H1 (cell line): Measurements from ENCODE around the gene ST6GALNAC5. TPM values are rescaled to one million over a fixed set of nuclear protein-coding genes. Genes with fewer than 3 reads are reported as not detected.

Experiments used
- CTCF ChIA-PET: fragments of 300-600 bp; sonication (Branson Sonifier 250); formaldehyde crosslinking; loops from one replicate; lab custom pipeline; 2021; ENCODE audit not compliant: partially characterized antibody; lab: Charles Lee
- POLR2A ChIA-PET: fragments of 300-600 bp; sonication (Branson Sonifier 250); formaldehyde crosslinking; loops from one replicate; lab custom pipeline; 2021; ENCODE audit warnings: inconsistent platforms; ENCODE audit not compliant: partially characterized antibody; lab: Charles Lee
- DNase-seq, 2 experiments: peaks; one replicate each; pipeline versions ENCODE4 v3.0.0 to v3.0.0-alpha.2; 2010 to 2022; ENCODE audit warnings: low spot score in 2 of 2, low read depth in 1 of 2, mixed read lengths in 1 of 2
- FAIRE-seq: peaks from 2 replicates; lab custom pipeline; 2011; peaks lifted over from hg19 to GRCh38; lab: Jason Lieb, UNC
- H2AFZ ChIP-seq: 2 replicates; pipeline ENCODE4 v1.8.1; 2012; ENCODE audit warnings: low read length, inconsistent platforms
- H2AK5ac ChIP-seq: 2 replicates; pipeline ENCODE4 v1.6.1; 2013; ENCODE audit warnings: low read depth, low read length
- H2BK120ac ChIP-seq: replicated peaks from 2 replicates; pipeline ENCODE3; 2013; ENCODE audit warnings: low read depth, low read length, inconsistent platforms
- H2BK12ac ChIP-seq: 2 replicates; pipeline ENCODE4 v1.6.1; 2013; ENCODE audit warnings: low read depth, low read length
- H2BK15ac ChIP-seq: 2 replicates; pipeline ENCODE4 v1.6.1; 2013; ENCODE audit warnings: low read length
- H2BK20ac ChIP-seq: 2 replicates; pipeline ENCODE4 v1.6.1; 2013; ENCODE audit warnings: low read length
- H2BK5ac ChIP-seq: 2 replicates; pipeline ENCODE4 v1.6.1; 2013; ENCODE audit warnings: low read depth, low read length
- H3K14ac ChIP-seq: 2 replicates; pipeline ENCODE4 v1.6.1; 2013; ENCODE audit warnings: inconsistent platforms; ENCODE audit not compliant: insufficient read length
- H3K18ac ChIP-seq: 2 replicates; pipeline ENCODE4 v1.6.1; 2013; ENCODE audit warnings: low read length; ENCODE audit errors: extremely low read depth
- H3K23ac ChIP-seq: 2 replicates; pipeline ENCODE4 v1.6.1; 2013; ENCODE audit warnings: inconsistent platforms; ENCODE audit not compliant: insufficient read length
- H3K23me2 ChIP-seq: 2 replicates; pipeline ENCODE4 v1.6.1; 2013; ENCODE audit warnings: low read depth, low read length
- H3K27ac ChIP-seq: 2 replicates; pipeline ENCODE4 v1.6.1; 2011; ENCODE audit warnings: low read depth, low read length, inconsistent platforms
- H3K27me3 ChIP-seq, 4 experiments: replicated peaks in 1 of 4; 1 replicate in 1 of 4; 2 replicates in 3 of 4; pipeline versions ENCODE4 v1.6.1 to v1.8.1; 2011 to 2013; ENCODE audit warnings: low read length in 3 of 4, mild to moderate bottlenecking in 3 of 4, inconsistent platforms in 2 of 4, mixed read lengths in 2 of 4, moderate library complexity in 1 of 4; ENCODE audit not compliant: control insufficient read depth in 3 of 4, insufficient read depth in 3 of 4; ENCODE audit errors: extremely low read depth in 1 of 4
- H3K36me3 ChIP-seq, 4 experiments: 2 replicates each; pipeline versions ENCODE4 v1.6.1 to v1.8.1; 2011 to 2013; ENCODE audit warnings: mild to moderate bottlenecking in 4 of 4, low read length in 3 of 4, moderate library complexity in 2 of 4, control low read depth in 1 of 4, inconsistent platforms in 1 of 4; ENCODE audit not compliant: insufficient read depth in 4 of 4, control insufficient read depth in 2 of 4
- H3K4ac ChIP-seq: replicated peaks from 2 replicates; pipeline ENCODE3; 2013; ENCODE audit warnings: low read length, low read depth, mixed read lengths, inconsistent platforms; ENCODE audit not compliant: insufficient read length
- H3K4me1 ChIP-seq, 4 experiments: replicated peaks in 1 of 4; 1 replicate in 1 of 4; 2 replicates in 3 of 4; pipeline versions ENCODE4 v1.6.1 to v1.8.1; 2011 to 2013; ENCODE audit warnings: low read length in 3 of 4, inconsistent platforms in 2 of 4, mixed read lengths in 1 of 4; ENCODE audit not compliant: insufficient read depth in 4 of 4, control insufficient read depth in 3 of 4
- H3K4me2 ChIP-seq, 2 experiments: 2 replicates each; pipeline versions ENCODE4 v1.6.1 to v1.8.1; 2011 to 2013; ENCODE audit warnings: low read depth in 2 of 2, low read length in 2 of 2, control low read depth in 1 of 2, inconsistent platforms in 1 of 2, mild to moderate bottlenecking in 1 of 2; ENCODE audit not compliant: insufficient read depth in 1 of 2
- H3K4me3 ChIP-seq, 4 experiments: fragments of 200-600, 300-600 bp in 1 of 4; sonication (generic), shearing (Covaris generic), sonication (Bioruptor Twin) in 1 of 4; 2 replicates each; pipeline versions ENCODE4 v1.5.1 to v1.8.1; 2011 to 2016; ENCODE audit warnings: low read length in 4 of 4, low read depth in 3 of 4, control low read depth in 2 of 4, inconsistent platforms in 2 of 4, mild to moderate bottlenecking in 2 of 4, mixed read lengths in 1 of 4, moderate library complexity in 1 of 4; ENCODE audit not compliant: insufficient read depth in 2 of 4; ENCODE audit errors: extremely low read depth in 1 of 4
- H3K56ac ChIP-seq: replicated peaks from 2 replicates; pipeline ENCODE3; 2013; ENCODE audit warnings: low read depth, mild to moderate bottlenecking, mixed read lengths, low read length, inconsistent platforms; ENCODE audit not compliant: insufficient read length
- H3K79me1 ChIP-seq: 2 replicates; pipeline ENCODE4 v1.6.1; 2013; ENCODE audit warnings: low read depth, low read length, control low read depth
- H3K79me2 ChIP-seq, 2 experiments: 2 replicates each; pipeline versions ENCODE4 v1.6.1 to v1.8.1; 2012 to 2013; ENCODE audit warnings: low read length in 2 of 2, mild to moderate bottlenecking in 2 of 2, inconsistent platforms in 1 of 2; ENCODE audit not compliant: insufficient read depth in 2 of 2, control insufficient read depth in 1 of 2
- H3K9ac ChIP-seq, 4 experiments: replicated peaks in 1 of 4; 1 replicate in 1 of 4; 2 replicates in 3 of 4; pipeline versions ENCODE4 v1.6.1 to v1.8.1; 2011 to 2013; ENCODE audit warnings: low read depth in 3 of 4, low read length in 3 of 4, control low read depth in 2 of 4, mild to moderate bottlenecking in 2 of 4, moderate library complexity in 2 of 4, inconsistent platforms in 1 of 4; ENCODE audit errors: extremely low read depth in 1 of 4
- H3K9me3 ChIP-seq, 2 experiments: 2 replicates each; pipeline versions ENCODE4 v1.6.1 to v1.8.1; 2012 to 2013; ENCODE audit warnings: mild to moderate bottlenecking in 2 of 2, moderate library complexity in 2 of 2, control low read depth in 1 of 2, inconsistent platforms in 1 of 2, low read depth in 1 of 2, low read length in 1 of 2, mixed read lengths in 1 of 2; ENCODE audit not compliant: insufficient read depth in 2 of 2
- H4K20me1 ChIP-seq, 2 experiments: replicated peaks in 1 of 2; 2 replicates each; pipeline versions ENCODE3 to v1.8.1; 2011 to 2013; ENCODE audit warnings: inconsistent platforms in 2 of 2, low read length in 2 of 2, mild to moderate bottlenecking in 1 of 2; ENCODE audit not compliant: insufficient read depth in 2 of 2, control insufficient read depth in 1 of 2
- H4K5ac ChIP-seq: 2 replicates; pipeline ENCODE4 v1.6.1; 2013; ENCODE audit warnings: low read length, low read depth, mixed read lengths, inconsistent platforms; ENCODE audit not compliant: insufficient read length
- H4K8ac ChIP-seq: 2 replicates; pipeline ENCODE4 v1.8.0; 2013; ENCODE audit warnings: mild to moderate bottlenecking, moderate library complexity, low read length, inconsistent platforms; ENCODE audit not compliant: insufficient read depth; ENCODE audit errors: extremely low read depth
- H4K91ac ChIP-seq: replicated peaks from 2 replicates; pipeline ENCODE3; 2013; ENCODE audit warnings: low read length, mixed read lengths, inconsistent platforms; ENCODE audit not compliant: insufficient read length
- BRCA1 ChIP-seq: IDR thresholded peaks from 2 replicates; pipeline ENCODE4 v1.6.1; 2012; ENCODE audit warnings: low read depth, low read length, improper control_type of control experiment
- CBX8 ChIP-seq: fragments of 300-800, 300-1000 bp; sonication (generic); IDR thresholded peaks from 2 replicates; pipeline ENCODE4 v1.7.1; 2016; ENCODE audit warnings: low read depth, low read length, borderline replicate concordance
- USF2 ChIP-seq: IDR thresholded peaks from 2 replicates; pipeline ENCODE4 v1.6.1; 2011; ENCODE audit warnings: low read length, improper control_type of control experiment
- polyA plus RNA-seq, 7 experiments: library from polyadenylated mRNA; depleted of rRNA in 3 of 7; stranded (reverse) in 5 of 7; unstranded in 2 of 7; fragments of >200 nt in 5 of 7; fragments of 200-250 nt in 2 of 7; gene quantifications; 1 replicate in 5 of 7; 2 replicates in 1 of 7; 4 replicates in 1 of 7; pipeline versions ENCODE4 v1.2.1 to v1.2.3, GENCODE V29; 2011 to 2013; ENCODE audit warnings: missing spikeins in 2 of 7, mixed read lengths in 2 of 7
- total RNA-seq: library from RNA; stranded (reverse); fragmentation: NEBNext Ultra II Directional; extraction: Animal tissue kit (Norgen Biotek cat#: 25700); gene quantifications from 2 replicates; pipeline ENCODE4 v1.2.1, GENCODE V29; 2021

The ST6GALNAC5 gene
- total and polyA plus RNA-seq, 2 of the 8 experiments (the other 6 are each of a cell fraction or from before 2014, with no cell fraction given) = 6.2 to 7.3 TPM

- Histone ChIP-seq H3K18ac (no peak overlapping the region), H3K4me1 (no peaks in the 10 kb centered on the region), H3K23me2 (no peaks in the 10 kb centered on the region), H3K4me2 (no peak overlapping the region), H4K8ac (no peak overlapping the region), H3K4me3 (no peak overlapping the region), H4K91ac (no peak overlapping the region), H2AK5ac (no peak overlapping the region), H2BK12ac (no peak overlapping the region), H2BK20ac (no peak overlapping the region), H3K79me2 (no peaks in the 10 kb centered on the region), H3K14ac (no peak overlapping the region), H2BK120ac (no peak overlapping the region), H3K9ac (no peak overlapping the region), H3K27me3 (0 out of 7 replicates have a peak, but pooled peaks cover 0 to 2% (median 0%) of the 10 kb centered on the region in 4 experiments), H3K27ac (no peak overlapping the region), H2BK15ac (no peak overlapping the region), H3K9me3 (no peaks in the 10 kb centered on the region), H3K23ac (no peak overlapping the region), H4K5ac (no peak overlapping the region), H4K20me1 (no peaks in the 10 kb centered on the region), H2AFZ (no peak overlapping the region), H3K36me3 (no peaks in the 10 kb centered on the region), H2BK5ac (no peak overlapping the region), H3K56ac (no peak overlapping the region), H3K4ac (no peak overlapping the region), H3K79me1 (no peaks in the 10 kb centered on the region)
- CTCF ChIA-PET = no interaction called here
- no peak for DNase-seq
- POLR2A ChIA-PET = no interaction called here
- FAIRE-seq = no peak
- TF ChIP-seq USF2 (no peak), BRCA1 (no peak), CBX8 (no peak)
Measured at GRCh38 chr1:76881762-76882161, 14.5 kb downstream of the ST6GALNAC5 start.
